ACHN (cell line): ENCODE results near the gene KCNIP4.
"Not testable (repeated sequence)": the region's sequence is repeated elsewhere in the genome, so short reads cannot be mapped to it uniquely, and the experiment has no call there.

ENCODE experiments used
- DNase-seq: peaks from one replicate; pipeline ENCODE4 v3.0.0-alpha.2; 2015
- in situ Hi-C: cut with HindIII; loops from 2 replicates; pipeline ENCODE4 v1.10.0; 2017; ENCODE audit warnings: low sequenced_read_pairs, low pct_ligation_motif_present, low pct_unique_long_range_greater_than_20kb

KCNIP4 gene

DNA sequence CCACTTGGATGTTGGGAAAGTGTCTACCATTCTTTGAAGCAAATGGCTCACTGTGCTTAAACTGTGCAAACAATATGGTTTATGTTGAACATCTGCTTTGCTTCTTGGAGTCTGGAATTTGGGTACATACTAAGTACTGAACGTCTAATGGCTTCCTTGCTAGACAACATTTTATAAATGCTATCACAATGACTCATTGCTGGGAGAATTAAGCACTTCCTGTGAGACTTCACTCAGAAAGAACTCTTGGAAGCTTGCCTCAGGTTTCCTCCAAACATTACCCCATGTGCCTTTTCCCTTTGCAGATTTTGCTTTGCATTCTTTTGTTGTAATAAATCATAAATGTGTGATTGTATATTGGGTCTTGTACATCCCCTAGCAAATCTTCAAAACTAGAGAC is 1108.6 kb downstream of the KCNIP4 start:
- in situ Hi-C loops, result no loop called here
- DNase-seq, result peak; percentile 42

GRCh38 chr4:20838476-20838875 is 1110.1 kb downstream of the KCNIP4 start:
- in situ Hi-C loops, result no loop called here
- no peak for DNase-seq

GRCh38 chr4:20832826-20833225 is 1115.7 kb downstream of the KCNIP4 start:
- in situ Hi-C loops, result no loop called here
- no peak for DNase-seq

DNA sequence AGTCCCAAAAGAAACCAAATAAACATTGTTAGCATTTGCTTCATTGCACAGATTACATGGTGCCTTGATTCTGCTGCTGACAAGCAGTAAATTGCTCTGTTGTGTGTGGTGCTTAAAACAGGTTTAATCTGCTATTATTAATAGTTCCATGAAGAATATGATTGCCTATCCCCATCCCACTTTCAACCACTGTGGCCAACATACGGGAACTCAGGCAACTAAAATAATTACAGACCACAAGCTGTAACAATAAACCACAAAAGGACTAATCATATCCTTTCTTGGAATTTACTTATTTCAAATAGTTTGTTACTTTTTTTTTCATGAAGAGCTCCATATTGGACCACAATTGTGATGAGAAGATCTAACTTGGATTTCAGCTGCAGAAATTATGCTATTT is 1116.8 kb downstream of the KCNIP4 start:
- in situ Hi-C loops, result no loop called here
- no peak for DNase-seq

- no peak for DNase-seq
- in situ Hi-C loops, result no loop called here
Observed at GRCh38 chr4:20829617-20830357, 1118.8 kb downstream of the KCNIP4 start.

- no peak for DNase-seq
- in situ Hi-C loops, result no loop called here
Observed at GRCh38 chr4:20825505-20825904, 1123.1 kb downstream of the KCNIP4 start.

DNA sequence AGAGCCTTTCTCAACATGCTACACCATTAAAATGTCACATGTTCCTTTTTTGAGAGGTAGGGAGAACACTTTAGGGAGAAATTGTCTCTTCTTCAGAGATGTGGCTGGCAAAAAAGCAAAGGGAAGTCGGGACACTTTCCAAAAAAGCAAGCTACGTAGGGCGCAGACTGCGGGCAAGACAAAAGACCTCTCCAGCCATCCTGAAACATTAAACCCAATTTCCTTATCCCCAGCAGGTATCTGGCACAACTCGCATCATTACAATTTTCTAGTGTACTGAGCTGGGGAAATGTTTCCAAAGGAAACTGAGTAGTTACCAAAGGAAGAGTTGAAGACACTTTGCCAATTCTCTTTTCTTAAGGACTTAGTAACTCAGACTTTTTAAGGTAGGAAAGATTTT is 1132.3 kb downstream of the KCNIP4 start:
- DNase-seq, result no peak
- in situ Hi-C loops, result no loop called here

DNA sequence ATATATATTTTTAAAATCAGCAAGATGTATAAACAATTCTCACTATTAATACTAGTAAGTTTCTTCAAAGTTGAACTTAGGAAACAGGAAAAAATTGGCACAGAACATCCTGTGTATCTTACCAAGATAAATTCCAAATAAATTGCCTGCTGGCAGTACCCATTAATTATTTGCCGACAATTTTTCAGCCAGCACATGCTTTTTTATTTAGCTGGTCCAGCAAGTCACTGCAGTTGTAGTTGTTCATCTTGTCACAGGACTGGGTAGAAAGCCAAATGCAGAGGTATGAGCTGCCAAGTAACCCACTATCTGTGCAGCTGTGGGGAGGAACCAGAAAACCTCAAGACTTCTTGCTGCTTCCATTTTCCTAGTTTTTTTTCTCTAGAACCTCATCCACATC is 1134.9 kb downstream of the KCNIP4 start:
- no peak for DNase-seq
- in situ Hi-C loops, result no loop called here

DNA sequence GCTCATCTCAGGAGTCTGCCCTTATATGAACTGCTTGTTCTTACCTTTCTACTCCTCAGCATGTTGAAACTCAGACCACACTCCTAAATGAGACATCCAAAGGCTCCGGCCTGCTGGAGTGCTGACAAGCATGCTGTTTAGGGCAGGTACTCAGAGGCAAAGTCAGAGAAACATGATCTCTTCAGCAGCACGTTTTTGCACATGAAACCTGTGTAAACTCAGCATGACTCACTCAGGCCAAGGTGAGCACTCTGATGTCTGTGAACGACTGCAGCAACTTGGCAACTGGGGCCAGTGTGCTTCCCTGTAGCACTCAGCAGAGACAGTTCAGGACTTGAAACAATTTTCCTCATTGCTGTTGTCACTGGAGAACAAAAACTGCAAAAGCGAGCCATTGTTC is 1138.8 kb downstream of the KCNIP4 start:
- in situ Hi-C loops, result no loop called here
- DNase-seq, result no peak

GRCh38 chr4:20805716-20806115 is 1142.9 kb downstream of the KCNIP4 start:
- in situ Hi-C loops, result no loop called here
- no peak for DNase-seq

- in situ Hi-C loops, result no loop called here
- no peak for DNase-seq
Observed at GRCh38 chr4:20787940-20788665, 1160.5 kb downstream of the KCNIP4 start.

- DNase-seq, in situ Hi-C loops: not testable (repeated sequence)
Observed at GRCh38 chr4:20783134-20783533, 1165.4 kb downstream of the KCNIP4 start.

GRCh38 chr4:20778896-20779295 is 1169.7 kb downstream of the KCNIP4 start:
- no peak for DNase-seq
- in situ Hi-C loops, result no loop called here

- DNase-seq, result peak; percentile 56
- in situ Hi-C loops, result no loop called here
Observed at GRCh38 chr4:20773144-20773997, 1175.2 kb downstream of the KCNIP4 start.

DNA sequence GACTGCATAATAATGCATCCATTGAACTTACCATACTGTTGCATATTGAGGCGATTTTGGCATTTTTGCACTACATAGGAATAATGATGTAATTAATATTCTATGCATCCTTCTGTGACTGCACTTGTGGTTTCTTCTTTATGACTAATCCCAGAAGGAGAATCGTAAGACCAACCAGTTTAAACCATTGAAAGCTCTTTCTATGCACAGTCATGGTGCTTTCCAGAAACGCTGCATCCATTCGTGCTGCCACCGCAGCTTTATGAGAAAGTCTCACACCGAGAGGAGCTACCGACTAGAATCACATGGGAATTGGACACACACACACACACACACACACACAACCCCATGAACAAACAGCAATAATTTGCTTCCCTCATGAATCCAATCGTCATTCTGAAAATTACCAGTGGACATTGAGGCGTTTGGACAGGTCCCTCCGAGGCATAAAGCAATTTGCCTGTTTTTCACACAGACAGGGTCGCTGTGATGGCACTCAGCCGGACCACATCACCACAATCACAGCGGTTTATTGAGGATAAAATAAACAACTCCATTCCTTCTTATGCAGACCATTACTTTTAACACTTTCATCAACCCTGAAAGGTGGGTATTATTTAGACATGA is 1184.1 kb downstream of the KCNIP4 start:
- in situ Hi-C loops, result no loop called here
- no peak for DNase-seq

GRCh38 chr4:20761826-20762225 is 1186.7 kb downstream of the KCNIP4 start:
- DNase-seq, result no peak
- in situ Hi-C loops, result no loop called here

DNA sequence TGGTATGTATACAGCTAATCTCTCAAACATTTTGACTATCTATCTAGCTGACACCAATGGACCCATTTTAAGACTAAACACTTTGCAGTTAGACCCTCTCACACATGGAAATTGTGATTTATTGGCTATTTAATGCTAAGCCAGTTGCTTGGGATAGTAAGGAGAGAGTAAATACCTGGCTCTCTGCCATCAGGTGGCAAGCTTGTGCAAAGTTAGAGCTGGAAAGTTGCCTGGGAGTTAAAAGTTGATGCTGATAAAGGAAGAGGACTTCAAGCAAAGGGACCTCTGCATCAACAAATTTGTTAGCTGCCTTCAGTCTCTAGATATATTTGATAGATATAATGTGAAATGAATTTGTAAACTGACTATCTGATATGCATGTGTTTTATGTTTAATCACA is 1187.2 kb downstream of the KCNIP4 start:
- DNase-seq, result no peak
- in situ Hi-C loops, result no loop called here

DNA sequence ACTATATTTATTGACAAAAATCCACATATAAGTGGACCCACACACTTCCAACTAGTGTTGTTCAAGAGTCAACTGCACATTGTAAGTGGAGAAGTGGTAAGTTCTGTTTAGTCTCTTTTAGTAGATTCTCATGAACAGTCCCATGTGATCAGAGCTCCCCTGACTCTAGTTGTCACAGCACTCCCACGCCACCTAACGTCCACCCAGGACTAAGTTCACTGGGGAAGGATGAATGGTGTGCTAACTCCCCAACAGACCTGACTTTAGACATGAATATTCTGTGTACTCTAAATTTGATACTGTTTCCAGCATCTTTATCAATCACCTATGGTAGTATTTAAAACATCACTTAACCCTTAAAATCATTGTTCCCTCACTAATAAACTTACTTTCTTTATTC is 1188.5 kb downstream of the KCNIP4 start:
- in situ Hi-C loops, result no loop called here
- no peak for DNase-seq

GRCh38 chr4:20754036-20754435 is 1194.5 kb downstream of the KCNIP4 start:
- in situ Hi-C loops, result no loop called here

More at GRCh38 chr4:20754036-20754435, 1194.5 kb downstream of the KCNIP4 start:
- no peak for DNase-seq
